HG02852 (cell line): Measurements from ENCODE around the gene VAPB.
A peak's percentile ranks its signal among the peaks of the same experiment; 100 is the strongest.
"Not testable (repeated sequence)": the region's sequence is repeated elsewhere in the genome, so short reads cannot be mapped to it uniquely, and the experiment has no call there.

Experiments
- ATAC-seq: cut with Tn5 transposase; IDR thresholded peaks from one replicate; pipeline ENCODE4 v1.9.1; 2021; ENCODE audit warnings: mild to moderate bottlenecking, moderate library complexity; ENCODE audit not compliant: unreplicated experiment

Gene VAPB, protein sequence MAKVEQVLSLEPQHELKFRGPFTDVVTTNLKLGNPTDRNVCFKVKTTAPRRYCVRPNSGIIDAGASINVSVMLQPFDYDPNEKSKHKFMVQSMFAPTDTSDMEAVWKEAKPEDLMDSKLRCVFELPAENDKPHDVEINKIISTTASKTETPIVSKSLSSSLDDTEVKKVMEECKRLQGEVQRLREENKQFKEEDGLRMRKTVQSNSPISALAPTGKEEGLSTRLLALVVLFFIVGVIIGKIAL

DNA sequence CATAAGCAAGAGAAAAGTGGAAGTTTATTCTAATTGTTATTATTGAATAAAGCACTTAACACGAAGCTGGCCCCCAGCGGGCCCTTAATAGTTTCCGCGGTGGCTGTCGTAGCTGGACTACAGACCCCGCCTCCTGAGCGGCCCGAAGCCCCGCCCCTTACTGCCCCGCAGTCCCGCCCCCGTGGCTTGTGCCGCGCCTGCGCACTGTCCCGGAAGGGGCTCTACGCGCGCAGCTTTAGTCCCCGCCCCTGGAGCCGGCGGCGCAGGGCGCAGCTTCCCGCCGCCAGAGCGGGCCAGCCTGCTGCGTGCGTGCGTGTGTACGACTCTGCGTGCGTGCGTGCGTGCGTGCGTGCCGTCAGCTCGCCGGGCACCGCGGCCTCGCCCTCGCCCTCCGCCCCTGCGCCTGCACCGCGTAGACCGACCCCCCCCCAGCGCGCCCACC lies at the start of gene VAPB:
VAPB (plus strand) TSS at position 348 of the 442 bp plus-strand sequence. CDS start 231 bp downstream, outside the sequence.
- ATAC-seq = peak; percentile 94

DNA sequence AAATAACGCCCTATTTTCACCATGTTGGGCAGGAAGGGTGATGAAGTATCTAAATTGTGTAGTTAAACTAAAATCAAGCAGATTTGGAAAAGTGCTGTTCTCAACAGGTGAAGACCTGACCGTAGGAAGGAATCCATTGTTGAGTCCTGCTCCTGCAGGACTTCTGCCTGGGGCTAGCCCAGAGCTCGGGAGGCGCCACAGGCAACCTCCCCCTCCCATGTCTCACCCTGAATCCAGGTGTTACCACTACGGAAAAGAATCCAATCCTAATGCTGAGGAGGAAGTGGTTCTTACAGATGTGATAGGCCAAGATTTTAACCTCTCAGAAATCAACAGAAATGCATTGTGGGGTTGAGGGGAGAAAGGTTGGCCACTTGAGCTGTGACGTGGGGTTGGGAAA lies 49.3 kb upstream of the VAPB start:
- ATAC-seq = no peak

DNA sequence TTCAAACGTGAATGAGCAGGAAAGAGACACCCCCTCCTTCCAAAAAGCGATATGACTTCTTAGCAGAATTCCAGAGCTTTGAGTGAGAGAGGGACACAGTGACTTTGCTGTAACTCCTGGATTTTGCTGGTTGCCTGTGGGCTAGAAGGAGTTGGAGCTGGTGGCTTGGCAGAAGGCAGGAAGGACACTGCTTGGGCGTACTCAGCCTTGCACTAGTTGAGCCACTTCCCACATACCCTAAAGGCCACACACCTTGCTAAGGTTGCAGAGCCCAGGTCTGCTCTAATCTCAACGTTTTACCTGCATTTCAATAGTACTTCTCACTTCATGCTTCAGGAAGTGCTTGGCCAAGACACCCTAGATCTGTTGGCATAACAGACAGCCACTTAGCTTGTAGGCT lies 48.9 kb upstream of the VAPB start:
- ATAC-seq = no peak

DNA sequence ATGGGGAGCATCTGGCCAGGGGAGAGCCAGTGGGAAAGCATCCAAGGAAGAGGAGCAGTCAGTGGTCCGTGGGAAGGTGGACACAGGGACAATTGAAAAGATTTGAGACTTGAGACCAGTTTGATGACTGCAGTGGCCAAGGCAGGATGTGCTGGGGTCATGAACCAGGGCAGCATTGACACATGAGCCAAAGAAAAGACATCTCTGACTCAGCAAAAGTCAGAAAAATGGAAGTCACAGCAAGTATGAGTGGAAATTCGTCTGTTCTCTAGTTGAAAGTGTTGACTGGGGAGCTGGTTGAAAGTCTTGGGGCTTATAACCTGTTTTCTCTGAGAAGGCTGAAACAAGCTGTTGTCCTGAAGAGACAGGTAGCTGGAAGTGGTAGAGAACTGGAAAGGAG lies 48.2 kb upstream of the VAPB start:
- no peak for ATAC-seq

DNA sequence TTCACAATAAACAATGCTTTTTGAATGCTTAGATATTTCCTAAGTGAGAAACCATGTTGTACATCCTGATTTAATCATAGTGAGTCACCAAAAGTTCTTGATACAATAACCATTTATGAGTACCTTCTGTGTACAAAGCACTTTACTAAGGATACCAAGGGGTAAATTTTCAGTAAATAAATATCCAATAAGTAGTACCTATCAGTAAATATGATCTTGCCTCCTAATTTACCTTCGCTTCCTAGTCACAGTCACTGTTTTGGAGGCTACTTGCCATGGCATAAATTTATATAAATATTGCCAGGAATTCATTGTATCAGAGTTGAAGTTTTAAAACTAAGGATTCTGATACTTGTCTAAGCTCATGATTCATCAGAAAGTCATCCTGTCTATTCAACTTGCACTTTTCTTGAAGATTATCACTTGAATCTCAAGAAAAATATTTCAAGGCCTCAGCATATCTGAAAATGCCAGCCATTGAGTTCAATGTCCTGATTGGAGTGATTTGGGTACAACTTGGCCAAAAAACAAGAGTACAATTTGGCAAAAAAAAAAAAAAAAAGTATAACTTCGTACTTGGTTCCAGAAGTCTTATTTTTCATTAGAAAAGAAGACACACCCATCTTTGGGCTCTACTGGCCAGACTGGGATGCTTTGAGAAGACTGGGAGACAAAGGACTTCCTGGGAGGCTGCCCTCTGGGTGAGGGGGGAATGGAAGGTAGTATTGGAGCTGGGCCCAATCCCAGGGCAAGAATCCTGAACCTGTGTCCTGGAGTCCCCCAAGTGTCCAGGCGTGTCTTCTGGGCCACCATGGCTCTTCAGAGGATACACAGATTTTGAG lies 46.7 kb upstream of the VAPB start:
- no peak for ATAC-seq

DNA sequence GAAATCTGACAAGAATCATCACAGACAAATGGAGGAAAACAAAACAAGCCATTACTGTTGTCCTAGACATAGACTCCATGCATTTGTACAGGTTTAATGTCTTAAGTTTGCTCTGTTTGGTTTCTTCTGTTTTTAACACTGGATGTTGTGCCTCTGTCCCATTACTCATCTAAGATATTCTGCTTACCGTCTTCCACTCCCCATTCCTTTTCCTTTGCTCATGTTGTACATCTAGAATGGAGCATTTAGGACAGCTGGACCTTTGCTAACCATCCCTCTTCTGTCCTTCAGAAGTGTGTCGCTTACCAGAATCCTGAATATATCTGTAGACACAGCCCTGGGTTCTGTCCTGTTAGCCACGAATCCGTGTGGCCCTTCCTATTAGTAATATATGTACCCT lies 44.3 kb upstream of the VAPB start:
- ATAC-seq = no peak

DNA sequence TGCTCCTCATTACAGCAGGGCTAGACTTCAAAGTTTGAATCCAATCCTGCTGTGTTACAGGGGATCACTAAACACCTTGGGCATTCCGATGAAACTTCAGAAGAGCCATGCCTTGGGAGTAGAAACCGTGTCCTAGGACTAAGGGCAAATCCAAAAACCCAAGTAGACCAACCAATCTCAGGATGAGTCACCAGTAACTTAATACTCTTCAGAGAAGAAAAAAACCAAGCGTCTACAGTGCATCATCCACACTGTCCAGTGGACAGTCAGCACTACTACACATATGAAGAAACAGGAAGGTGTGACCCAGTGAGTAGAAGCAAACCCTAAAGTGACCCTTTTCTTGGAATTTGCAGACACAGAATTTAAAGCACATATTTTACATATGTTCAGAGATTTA lies 39.5 kb upstream of the VAPB start:
- no peak for ATAC-seq

DNA sequence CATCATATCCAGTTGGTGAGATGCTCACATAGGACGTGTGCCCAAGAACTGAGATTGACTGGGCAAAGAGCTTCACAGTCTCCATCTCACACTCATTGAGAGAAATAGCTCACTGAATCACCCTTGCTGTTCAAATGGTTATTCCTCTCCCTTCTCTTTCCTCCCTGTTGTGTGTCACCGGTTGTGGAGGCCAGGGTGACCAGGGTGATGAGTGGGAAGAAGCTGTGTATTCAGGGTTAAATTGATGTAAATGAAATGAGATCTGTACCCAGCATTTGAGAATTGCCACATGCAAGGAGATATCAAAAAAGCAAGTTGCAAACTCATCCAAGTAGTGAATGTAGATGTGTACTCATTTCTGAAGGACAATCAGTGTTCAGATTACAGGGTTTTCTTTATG lies 36.6 kb upstream of the VAPB start:
- ATAC-seq = no peak

DNA sequence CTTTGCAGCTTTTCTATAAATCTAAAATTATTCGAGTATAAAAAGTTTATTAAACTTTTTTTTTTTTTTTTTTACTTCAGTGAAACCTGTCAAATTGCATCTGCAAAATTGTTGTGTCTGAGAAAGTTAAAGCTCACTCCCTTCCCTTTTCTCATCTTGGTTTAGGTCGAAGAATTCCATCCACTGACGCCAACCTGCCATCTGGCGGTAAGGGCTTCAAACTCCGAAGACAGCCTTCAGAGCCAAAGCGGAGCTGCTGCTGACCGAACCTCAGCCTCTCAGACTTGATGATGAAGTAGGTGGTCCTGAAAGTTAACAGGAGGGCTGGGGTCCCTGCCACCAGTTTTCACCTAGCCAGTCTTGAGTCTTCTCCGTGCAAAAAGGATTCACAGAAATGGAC lies 29.6 kb upstream of the VAPB start:
- ATAC-seq = no peak

DNA sequence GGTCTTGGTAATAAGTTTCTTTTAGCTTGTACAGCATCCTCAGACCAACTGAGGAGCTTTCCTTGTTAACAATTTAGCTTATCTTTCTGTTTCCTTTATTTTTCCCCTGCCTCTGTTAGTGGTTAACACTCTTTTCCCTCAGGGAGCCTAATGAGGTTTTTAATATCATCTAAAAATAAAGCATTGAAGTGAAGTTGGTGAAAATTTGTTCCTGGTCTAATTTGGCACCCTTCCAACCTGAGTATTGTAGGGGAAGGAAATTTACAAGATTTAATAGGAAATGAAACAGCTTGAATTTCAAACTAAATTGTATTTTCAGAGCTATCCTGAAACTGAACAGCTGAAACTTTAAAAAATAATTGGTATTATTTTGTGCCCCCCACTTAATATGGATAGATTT lies 28.1 kb upstream of the VAPB start:
- ATAC-seq = no peak

DNA sequence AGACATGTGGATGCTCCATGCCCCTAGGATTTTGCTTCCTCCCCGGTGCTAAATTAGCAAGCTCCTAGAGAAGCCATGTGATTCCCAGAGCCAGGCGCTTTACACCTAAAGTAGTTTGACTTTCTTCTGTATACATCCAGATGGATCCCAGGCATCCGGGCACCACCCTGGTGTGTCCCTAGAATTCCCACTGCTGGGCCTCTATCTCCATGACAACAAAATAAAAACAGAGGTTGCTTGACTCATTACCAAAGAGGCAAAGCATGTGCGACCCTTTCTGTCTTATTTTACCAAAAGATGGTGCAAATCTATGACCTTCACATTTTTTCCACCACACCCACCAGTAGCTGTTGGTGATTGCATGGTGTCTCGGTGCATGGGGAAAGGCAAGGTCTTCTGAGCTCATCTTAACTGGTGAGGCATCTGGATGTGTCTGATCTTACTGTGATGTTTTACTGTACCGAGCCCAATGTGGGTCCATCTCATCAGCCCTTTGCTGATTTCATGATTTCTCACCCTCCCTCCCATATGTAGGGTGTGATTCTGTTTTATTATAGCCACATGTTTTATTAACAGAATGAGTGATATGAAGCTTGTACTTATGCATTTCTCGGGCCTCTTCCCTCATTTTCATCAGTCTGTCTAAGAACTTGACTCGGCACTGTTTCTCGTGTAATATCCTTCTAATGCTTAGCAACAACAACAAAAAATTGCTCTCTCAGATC lies 27.4 kb upstream of the VAPB start:
- ATAC-seq = no peak

DNA sequence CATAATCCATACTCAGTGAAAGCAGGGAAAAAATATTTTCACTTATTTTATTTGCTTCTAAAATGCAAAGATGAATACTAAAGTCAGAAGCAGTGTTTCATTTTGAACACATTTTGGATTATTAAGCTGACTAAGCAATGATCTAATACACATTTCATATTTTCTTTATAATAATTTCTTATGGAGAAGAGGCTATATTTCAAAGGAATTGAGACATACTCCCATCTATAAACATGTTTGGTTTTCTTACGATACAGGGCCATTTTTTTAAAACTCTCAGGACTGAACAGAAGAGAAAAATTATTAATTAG lies 26.9 kb upstream of the VAPB start:
- no peak for ATAC-seq

DNA sequence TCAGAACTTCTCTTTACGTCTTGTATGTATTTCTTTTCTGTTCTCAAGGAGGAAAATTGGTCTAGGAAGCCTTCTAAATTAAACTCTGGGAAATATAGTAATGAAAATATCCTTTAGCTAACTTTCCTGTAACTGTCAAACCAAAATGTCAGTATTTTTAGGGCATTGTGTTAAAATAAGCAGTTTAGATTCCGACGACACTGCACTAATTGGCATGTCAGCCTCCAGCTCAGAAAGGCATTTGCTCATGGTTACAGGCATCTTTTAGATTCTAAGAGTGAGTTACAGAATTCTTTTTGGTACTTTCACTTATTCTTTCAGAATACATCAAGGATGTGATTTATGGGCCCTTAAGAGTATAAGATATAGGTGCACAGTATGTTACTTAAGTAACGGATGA lies 26.1 kb upstream of the VAPB start:
- ATAC-seq = no peak

DNA sequence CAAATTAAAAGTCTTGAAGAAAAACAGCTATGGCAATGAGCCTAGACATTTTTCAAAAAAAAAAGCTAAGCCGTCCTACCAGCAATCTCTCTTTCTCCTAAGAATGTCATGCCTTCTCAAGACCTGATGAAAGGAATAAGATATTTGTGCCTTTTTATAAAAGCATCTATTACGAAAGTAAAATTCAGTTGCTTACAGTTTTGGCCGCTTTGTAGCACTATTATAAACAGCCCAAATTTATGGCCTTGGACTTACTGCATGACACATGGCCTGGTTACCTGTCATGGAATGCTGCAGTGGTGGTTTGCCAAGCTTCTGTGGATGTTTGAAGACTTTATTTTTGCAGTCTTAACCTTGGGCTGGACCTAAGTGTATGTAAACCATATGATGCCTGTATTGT lies 22.2 kb upstream of the VAPB start:
- ATAC-seq = no peak

DNA sequence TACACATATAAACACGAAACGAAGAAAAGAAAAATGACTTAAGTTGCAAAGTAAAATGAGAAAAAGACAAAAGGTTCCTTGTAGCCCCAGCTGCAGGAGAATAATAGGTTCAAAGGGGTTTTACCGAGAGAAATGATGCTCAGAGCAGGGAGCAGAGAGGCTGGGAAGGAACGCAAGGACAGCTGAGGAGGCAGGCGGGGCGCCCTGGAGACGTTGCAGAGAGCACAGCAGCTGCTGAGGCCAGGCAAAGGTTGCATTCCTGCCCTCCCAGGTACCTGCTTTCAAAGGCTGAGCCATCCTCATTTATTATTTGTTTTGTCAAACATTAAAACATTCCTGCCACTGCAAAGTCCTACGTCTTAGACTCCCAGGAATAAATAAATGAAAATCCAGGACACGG lies 16.2 kb upstream of the VAPB start:
- ATAC-seq = no peak

DNA sequence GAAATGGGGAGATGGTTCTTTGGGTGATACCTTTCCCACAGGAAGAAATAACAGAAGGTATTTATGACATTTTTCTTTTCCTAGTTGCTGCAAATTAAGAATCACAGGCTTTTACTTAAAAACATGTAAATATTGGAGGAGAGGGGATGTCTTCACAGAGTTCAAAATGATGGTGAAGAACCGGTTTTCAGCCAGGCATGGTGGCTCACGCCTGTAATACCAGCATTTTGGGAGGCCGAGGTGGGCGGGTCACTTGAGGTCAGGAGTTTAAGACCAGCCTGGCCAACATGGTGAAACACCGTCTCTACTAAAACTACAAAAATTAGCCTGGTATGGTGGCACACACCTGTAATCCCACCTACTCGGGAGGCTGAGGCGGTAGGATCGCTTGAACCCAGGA lies 15.7 kb upstream of the VAPB start:
- not testable (repeated sequence) for ATAC-seq

DNA sequence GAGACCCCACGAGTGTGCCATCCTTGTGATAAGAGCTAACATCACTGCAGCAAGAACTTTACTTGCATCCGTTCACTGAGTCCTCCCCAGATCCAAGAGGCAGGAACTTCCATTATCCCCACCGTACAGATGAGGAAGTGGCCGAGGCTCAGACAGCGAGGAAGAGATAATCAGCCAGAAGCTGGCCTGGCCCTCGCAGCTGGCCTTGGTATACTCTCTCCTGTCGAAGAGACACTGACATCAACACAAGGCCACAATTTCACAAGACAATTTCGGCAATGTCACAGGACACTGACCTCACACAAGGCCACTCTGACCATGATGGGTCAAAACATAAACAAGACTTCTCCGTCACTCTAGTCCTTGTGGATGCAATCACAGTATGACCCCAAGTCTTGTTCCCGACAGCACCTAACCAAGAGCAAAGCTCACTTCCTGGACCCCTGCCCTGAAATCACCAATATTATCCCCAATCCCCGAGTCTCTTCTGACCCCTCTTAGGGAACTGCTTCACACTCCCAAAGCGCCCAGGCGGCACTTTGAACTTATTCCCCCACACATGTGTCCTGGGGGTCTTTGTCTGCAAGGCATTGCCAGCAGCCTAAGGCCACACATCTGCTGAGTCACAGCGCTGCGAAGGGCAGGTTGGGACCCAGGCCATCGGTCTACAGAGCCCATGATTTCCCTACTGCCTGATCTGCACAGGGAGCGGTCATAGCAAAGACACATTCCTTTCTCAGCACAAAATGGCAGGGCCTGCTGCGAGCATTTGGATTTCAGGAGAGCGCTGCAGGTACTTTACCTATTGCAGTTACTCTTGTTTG lies 14.8 kb upstream of the VAPB start:
- no peak for ATAC-seq

DNA sequence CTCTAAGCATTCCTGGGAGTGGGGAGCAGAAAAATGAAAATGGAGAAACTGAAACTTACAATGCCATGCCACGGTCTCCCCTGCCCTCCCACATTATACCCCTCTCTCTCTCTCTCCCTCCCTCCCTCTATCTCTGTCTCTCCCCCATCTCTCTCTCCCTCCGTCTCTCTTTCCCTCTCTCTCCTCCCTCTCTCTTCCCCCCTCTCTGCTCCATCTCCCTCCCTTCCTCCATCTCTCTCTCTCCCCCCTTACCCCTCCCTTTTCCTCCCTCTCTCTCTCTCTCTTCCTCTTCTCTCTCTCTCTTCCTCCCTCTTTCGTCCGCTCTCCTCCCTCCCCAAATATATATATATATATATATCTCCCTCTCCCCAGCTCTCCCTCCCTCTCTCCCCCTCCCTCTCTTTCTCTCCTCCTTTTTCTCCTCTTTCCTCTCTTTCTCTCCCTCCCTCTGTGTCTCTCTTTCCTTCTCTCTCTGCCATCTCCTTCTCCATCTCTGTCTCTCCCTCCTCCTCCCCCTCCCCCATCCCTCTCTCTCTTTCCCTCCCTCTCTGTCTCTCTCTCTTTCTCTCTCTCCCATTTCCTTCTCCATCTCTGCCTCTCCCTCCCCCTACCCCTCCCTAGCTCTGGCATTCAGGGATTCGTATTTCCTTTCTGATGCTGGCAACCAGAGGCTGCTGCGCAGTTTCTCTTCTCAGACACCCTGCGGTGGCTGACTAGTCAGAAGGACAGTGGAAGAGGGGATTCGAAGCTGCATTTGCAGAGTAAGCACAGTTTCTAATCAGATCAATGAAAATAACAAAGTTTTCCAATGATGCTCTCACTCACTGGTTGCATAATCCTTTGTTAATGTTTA lies 13.9 kb upstream of the VAPB start:
- no peak for ATAC-seq

DNA sequence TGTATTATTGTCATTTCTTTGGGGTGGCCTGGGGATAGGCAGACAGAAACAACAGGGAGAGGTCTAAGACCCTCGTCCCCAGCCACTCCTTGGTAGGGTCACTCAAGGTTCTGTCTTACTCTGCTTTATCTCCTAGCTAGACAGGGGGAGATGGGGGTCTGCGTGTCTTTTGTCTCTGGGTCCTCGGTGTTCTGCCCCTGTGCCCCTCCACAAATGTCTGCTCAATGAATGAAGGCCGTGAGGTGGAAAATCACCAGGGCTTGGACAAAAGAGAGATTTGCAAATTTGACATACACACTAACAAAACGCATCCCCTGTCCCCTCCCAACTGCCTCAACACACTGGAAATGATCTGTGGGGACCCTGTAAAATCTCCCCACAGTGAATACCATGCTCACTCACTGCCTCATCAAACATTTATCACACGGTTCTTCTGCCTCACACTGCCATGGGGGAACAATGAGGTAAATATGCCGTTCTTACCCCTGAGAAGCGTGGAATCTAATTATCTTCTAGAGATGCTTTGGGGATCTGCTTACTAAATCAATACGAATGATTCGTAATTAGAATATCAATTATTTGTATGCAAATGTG lies 13.2 kb upstream of the VAPB start:
- ATAC-seq = no peak

DNA sequence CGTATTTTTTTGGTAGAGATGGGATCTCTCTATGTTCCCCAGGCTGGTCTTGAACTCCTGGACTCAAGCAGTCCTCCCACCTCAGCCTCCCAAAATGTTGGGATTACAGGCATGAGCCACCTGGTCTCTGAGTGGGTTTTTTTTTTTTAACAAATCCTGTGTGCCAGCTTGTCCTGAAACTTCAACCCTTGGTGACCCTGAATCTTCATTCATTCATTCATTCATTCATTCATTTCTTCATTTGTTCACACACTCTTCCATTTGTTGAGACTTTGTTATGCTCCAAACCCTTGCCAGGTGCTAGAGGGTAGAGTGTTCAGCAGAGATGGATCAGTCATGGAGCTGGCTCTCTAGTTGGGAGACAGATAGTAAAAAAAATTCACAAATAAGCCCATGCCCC lies 12.0 kb upstream of the VAPB start:
- no peak for ATAC-seq
